Uterus (tissue), 4 donors: ENCODE data around the gene ATP5MK. TPM values are rescaled to one million over a fixed set of nuclear protein-coding genes. Genes with fewer than 3 reads are reported as not detected.
"Not testable (repeated sequence)": the region's sequence is repeated elsewhere in the genome, so short reads cannot be mapped to it uniquely, and the experiment has no call there.

Experiments used
- DNase-seq, 2 donors: peaks; one replicate each; pipeline ENCODE4 v3.0.0-alpha.2; 2019 to 2020
- H3K27ac ChIP-seq, 2 donors: fragments of 200-600 bp; sonication (generic); 1 replicate in 1 of 2; 2 replicates in 1 of 2; pipeline ENCODE4 v1.5.1; 2016 to 2018
- H3K27me3 ChIP-seq, 2 donors: fragments of 200-600 bp; sonication (generic); one replicate each; pipeline ENCODE4 v1.5.1; 2018 to 2019; ENCODE audit warnings: control low read depth in 1 of 2
- H3K36me3 ChIP-seq, 2 donors: fragments of 200-600 bp; sonication (generic); one replicate each; pipeline ENCODE4 v1.5.1; 2019; ENCODE audit warnings: control low read depth in 1 of 2
- H3K4me1 ChIP-seq, 2 donors: fragments of 200-600 bp; sonication (generic); one replicate each; pipeline ENCODE4 v1.5.1; 2018 to 2019; ENCODE audit warnings: control low read depth in 1 of 2
- H3K4me3 ChIP-seq, 2 donors: fragments of 200-600 bp; sonication (generic); 1 replicate in 1 of 2; 2 replicates in 1 of 2; pipeline ENCODE4 v1.5.1; 2018 to 2019; ENCODE audit warnings: mild to moderate bottlenecking in 1 of 2
- H3K9me3 ChIP-seq, 2 donors: fragments of 200-600 bp; sonication (generic); one replicate each; pipeline ENCODE4 v1.5.1; 2019; ENCODE audit warnings: control low read depth in 1 of 2
- POLR2A ChIP-seq, 2 donors: fragments of 450-650 bp; IDR thresholded peaks; one replicate each; pipeline ENCODE4 v1.6.1; 2016; ENCODE audit warnings: antibody characterized with exemption in 2 of 2, mild to moderate bottlenecking in 1 of 2, moderate library complexity in 1 of 2
- intact Hi-C: fragments of 100-400 bp; cut with DNase I; formaldehyde crosslinking; loops from one replicate; pipeline ENCODE4 v1.15.1; 2023; ENCODE audit warnings: low total_unique reads
- microRNA counts, 2 donors: library from miRNA; unstranded; fragments of <30 nt; microRNA quantifications; one replicate each; lab custom pipeline; 2016 to 2017
- microRNA-seq: library from miRNA; unstranded; fragments of <30 nt; microRNA quantifications from one replicate; pipeline ENCODE4, GENCODE V29; 2016; ENCODE audit warnings: borderline microRNAs expressed, borderline replicate concordance
- total RNA-seq, 4 donors: library from RNA; depleted of rRNA in 3 of 4; stranded (reverse); fragments of >200 nt in 3 of 4; gene quantifications; one replicate each; pipeline versions ENCODE4 v1.1.0 to v1.2.4, GENCODE V29; 2014 to 2023
- TF ChIP-seq, protein P1 (sequence below), 4 experiments: fragments of 200-600 bp in 2 of 4; fragments of 450-650 bp in 2 of 4; sonication (generic) in 2 of 4; IDR thresholded peaks; one replicate each; pipeline ENCODE4 v1.5.1; 2016 to 2019; ENCODE audit warnings: antibody characterized with exemption in 4 of 4, mild to moderate bottlenecking in 2 of 4, moderate library complexity in 1 of 4
- donor health status: DM: yes; HTN: yes; CAD: no.

Gene ATP5MK
- total RNA-seq, 4 donors from 2014 or later = 74.1 to 379 (median 185) TPM

DNA sequence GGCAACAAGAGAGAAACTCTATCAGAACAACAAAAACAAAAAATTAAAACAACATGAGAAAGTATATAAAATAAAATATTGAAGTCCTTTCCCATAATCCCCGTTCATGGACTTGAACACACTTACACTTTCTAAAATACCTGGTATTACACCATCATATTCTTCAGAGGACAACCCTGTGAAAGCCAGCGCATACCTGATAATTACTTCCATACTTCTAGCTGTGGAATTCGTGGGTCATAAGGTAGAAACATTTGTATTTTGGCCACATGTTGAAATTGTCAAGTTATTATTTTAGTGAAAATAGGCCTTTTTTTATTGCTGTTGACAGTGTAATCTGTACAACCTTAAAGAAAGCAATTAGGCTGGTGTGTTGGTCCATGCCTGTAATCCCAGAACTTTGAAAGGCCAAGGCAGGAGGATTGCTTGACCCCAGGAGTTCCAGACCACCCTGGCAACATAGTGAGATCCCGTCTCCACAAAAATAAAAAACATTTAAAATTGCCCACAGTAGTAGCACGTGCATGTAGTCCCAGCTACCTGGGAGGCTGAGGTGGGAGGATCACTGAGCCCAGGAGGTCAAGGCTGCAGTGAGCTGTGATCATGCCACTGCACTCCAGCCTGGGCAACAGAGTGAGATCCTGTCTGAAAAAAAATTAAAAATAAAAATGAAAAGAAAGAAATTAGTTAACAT lies 40.2 kb downstream of the ATP5MK start:
- H3K36me3 ChIP-seq = no peaks in the 10 kb centered on the region
- H3K9me3 ChIP-seq = no peaks in the 10 kb centered on the region
- no peak for DNase-seq
- TF ChIP-seq POLR2A (IDR thresholded peaks at IDR 0.05) = no peak
- TF ChIP-seq, protein P1, sequence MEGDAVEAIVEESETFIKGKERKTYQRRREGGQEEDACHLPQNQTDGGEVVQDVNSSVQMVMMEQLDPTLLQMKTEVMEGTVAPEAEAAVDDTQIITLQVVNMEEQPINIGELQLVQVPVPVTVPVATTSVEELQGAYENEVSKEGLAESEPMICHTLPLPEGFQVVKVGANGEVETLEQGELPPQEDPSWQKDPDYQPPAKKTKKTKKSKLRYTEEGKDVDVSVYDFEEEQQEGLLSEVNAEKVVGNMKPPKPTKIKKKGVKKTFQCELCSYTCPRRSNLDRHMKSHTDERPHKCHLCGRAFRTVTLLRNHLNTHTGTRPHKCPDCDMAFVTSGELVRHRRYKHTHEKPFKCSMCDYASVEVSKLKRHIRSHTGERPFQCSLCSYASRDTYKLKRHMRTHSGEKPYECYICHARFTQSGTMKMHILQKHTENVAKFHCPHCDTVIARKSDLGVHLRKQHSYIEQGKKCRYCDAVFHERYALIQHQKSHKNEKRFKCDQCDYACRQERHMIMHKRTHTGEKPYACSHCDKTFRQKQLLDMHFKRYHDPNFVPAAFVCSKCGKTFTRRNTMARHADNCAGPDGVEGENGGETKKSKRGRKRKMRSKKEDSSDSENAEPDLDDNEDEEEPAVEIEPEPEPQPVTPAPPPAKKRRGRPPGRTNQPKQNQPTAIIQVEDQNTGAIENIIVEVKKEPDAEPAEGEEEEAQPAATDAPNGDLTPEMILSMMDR (IDR thresholded peaks at IDR 0.05) = no peak
- H3K4me3 ChIP-seq = no peak overlapping the region
- intact Hi-C loops = no loop called here
- no peaks in the 10 kb centered on the region for H3K4me1 ChIP-seq
- H3K27ac ChIP-seq = no peak overlapping the region
- no peaks in the 10 kb centered on the region for H3K27me3 ChIP-seq

DNA sequence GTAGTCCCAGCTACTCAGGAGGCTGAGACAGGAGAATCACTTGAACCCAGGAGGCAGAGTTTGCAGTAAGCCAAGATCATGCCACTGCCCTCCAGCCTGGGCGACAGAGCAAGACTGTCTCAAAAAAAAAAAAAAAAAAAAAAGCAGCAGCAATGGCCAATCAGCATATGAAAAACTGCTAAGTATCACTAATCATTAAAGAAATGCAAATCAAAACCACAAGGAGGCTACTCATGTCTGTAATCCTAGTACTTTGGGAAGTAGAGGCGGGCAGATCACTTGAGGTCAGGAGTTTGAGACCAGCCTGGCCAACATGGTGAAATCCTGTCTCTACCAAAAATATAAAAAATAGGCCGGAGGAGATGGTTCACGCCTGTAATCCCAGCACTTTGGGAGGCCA lies 41.7 kb downstream of the ATP5MK start:
- H3K27me3 ChIP-seq, DNase-seq, intact Hi-C loops, H3K4me3 ChIP-seq, H3K4me1 ChIP-seq, H3K27ac ChIP-seq, H3K9me3 ChIP-seq, H3K36me3 ChIP-seq: not testable (repeated sequence)

DNA sequence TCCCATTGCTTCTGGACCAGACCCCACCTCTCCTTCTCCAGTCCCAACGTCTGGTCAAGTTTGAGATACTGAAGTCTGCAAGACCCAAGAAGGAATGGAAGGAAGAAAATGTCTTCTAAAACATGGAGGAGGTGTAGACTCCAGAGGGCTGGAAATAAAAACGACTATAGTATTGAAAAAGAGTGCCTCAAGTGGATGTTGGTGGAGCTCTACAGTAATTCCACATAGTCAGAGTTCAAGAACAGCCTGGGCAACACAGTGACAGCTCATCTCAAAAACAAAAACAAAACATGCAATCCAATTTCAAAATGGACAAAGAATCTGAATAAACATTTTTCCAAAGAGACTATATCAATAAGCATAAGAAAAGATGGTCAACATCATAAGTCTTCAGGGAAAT lies 43.0 kb downstream of the ATP5MK start:
- Histone ChIP-seq H3K4me3 (no peak overlapping the region), H3K27me3 (no peaks in the 10 kb centered on the region), H3K4me1 (no peaks in the 10 kb centered on the region), H3K27ac (no peak overlapping the region), H3K36me3 (no peaks in the 10 kb centered on the region), H3K9me3 (no peaks in the 10 kb centered on the region)
- TF ChIP-seq, protein P1 (IDR thresholded peaks at IDR 0.05) = no peak
- no peak for TF ChIP-seq POLR2A (IDR thresholded peaks at IDR 0.05)
- intact Hi-C loops = no loop called here
- no peak for DNase-seq

DNA sequence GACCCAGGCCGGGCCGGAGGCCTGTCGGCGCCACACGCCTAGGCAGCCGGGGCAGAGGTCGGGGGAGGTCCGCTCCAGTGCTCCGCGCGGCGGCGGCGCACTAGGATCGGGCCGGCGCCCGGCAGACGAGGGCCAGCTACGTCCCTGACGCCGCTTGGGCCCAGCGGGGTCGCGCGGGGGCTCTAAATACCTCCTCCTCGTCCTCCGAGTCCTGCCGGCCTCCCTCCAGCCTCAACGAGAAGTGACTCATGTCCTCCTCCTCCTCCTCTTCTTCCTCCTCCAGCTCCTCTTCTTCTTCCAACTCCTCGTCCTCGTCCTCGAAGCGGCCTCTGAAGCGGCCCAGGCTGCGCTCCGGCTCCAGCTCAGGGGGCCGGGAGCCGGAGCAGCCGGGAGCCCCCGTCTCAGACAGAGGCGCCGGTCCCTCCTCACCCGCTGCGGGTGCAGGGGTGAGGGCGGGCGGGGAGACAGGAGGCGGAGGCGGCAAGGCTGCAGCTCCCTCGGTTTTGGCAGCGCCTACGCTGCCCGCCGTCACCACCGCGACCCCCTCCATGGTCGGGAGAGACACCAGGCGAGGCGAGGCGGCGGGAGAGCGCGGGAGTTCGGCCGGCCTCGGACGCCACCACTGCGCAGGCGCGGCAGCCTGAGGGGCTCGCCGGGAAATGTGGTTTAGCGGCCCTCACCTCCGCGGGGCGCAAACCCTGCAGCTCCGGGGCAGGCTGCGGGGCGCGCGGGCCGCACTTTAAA lies 45.6 kb downstream of the ATP5MK start, which contains the start of gene PCGF6:
TSS of gene PCGF6 (minus strand) at position 624 of the 744 bp plus-strand sequence. CDS start at position 550, 74 bp downstream.
- no peaks in the 10 kb centered on the region for H3K4me1 ChIP-seq
- H3K27me3 ChIP-seq = no peaks in the 10 kb centered on the region
- peak; percentile 72 to 84 for DNase-seq
- no peaks in the 10 kb centered on the region for H3K9me3 ChIP-seq
- TF ChIP-seq, protein P1 (IDR thresholded peaks at IDR 0.05) = peak in 1 of 4 experiments; percentile 16
- TF ChIP-seq POLR2A (IDR thresholded peaks at IDR 0.05) = peak in 1 of 2 donors; percentile 23
- intact Hi-C loops = no loop called here
- peak within 1 kb of the TSS; percentile 82 to 91 for H3K27ac ChIP-seq
- no peaks in the 10 kb centered on the region for H3K36me3 ChIP-seq
- peak within 1 kb of the TSS; percentile 58 to 67 for H3K4me3 ChIP-seq

DNA sequence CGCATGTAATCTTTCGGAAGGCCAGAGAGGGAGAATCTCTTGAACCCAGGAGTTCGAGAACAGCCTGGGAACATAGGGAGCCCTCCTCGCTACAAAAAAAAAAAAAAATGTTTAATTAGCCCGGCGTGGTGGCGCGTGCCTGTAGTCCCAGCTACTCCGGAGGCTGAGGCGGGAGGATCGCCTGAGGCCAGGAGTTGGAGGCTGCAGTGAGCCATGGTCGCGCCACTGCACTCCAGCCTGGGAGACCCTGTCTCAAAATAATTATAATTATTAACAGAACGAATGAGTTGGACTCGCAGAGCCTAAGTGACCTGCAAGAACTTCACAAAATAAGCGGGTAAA lies 46.1 kb downstream of the ATP5MK start:
- H3K4me3 ChIP-seq = peak overlapping the region; percentile 58 to 67

More for the DNA sequence above, 46.1 kb downstream of the ATP5MK start:
- H3K4me1 ChIP-seq = no peaks in the 10 kb centered on the region
- no peaks in the 10 kb centered on the region for H3K27me3 ChIP-seq
- H3K27ac ChIP-seq = peak overlapping the region; percentile 82 to 91
- H3K9me3 ChIP-seq = no peaks in the 10 kb centered on the region
- no peak for DNase-seq
- no peaks in the 10 kb centered on the region for H3K36me3 ChIP-seq
- TF ChIP-seq, protein P1 (IDR thresholded peaks at IDR 0.05) = no peak
- TF ChIP-seq POLR2A (IDR thresholded peaks at IDR 0.05) = no peak
- intact Hi-C loops = no loop called here

MicroRNAs encoded within 50 kb of the gene (microRNA counts, 767-probe panel; counts per million panel counts)
- 0 counts per million in 2 donors for microRNA hsa-miR-1307-3p (lab: Ali Mortazavi, UCI)

Small RNA genes lying within 50 kb of the gene (microRNA-seq; reads per million reads assigned to microRNA genes)
- gene MIR1307 = 214 reads per million, percentile 64 among the genes with 10 or more reads in this experiment

Other genes with a start within 250 kb of the ATP5MK start
- gene NT5C2, start 203.2 kb downstream of the ATP5MK start, total RNA-seq = 100 to 1,000 TPM in 2 of 4 donors, 10 to 100 TPM in 2; 12.3 to 134 (median 99.4) TPM
- under 1 TPM in 2 of 4 donors, not detected in 2; 0.26 to 0.35 TPM for gene RPEL1, start 150.6 kb downstream of the ATP5MK start, total RNA-seq
- under 1 TPM in 1 of 4 donors, not detected in 3; 0.55 TPM for gene INA, start 119.3 kb downstream of the ATP5MK start, total RNA-seq
- gene PCGF6, start 45.3 kb downstream of the ATP5MK start, total RNA-seq = 10 to 100 TPM in 2 of 4 donors, 1 to 10 TPM in 2; 1.5 to 19.2 (median 9.7) TPM
- gene TAF5, start 28.5 kb downstream of the ATP5MK start, total RNA-seq = 1 to 10 TPM; 1.8 to 8.6 (median 6.0) TPM
- gene PDCD11, start 151 bp upstream of the ATP5MK start, total RNA-seq = 10 to 100 TPM in 2 of 4 donors, 1 to 10 TPM in 2; 7.4 to 39.0 (median 22.2) TPM
- 10 to 100 TPM; 29.7 to 98.7 (median 46.8) TPM for gene CALHM2, start 55.9 kb upstream of the ATP5MK start, total RNA-seq
- gene CALHM1, start 62.4 kb upstream of the ATP5MK start, total RNA-seq = not detected
- not detected for gene CALHM3, start 82.8 kb upstream of the ATP5MK start, total RNA-seq
- gene NEURL1, start 97.2 kb upstream of the ATP5MK start, total RNA-seq = 10 to 100 TPM in 2 of 4 donors, 1 to 10 TPM in 2; 3.8 to 46.1 (median 14.1) TPM